Daoy (cell line): Measurements from ENCODE around the gene RASD2. TPM values are rescaled to one million over a fixed set of nuclear protein-coding genes. Genes with fewer than 3 reads are reported as not detected.

Source experiments
- DNase-seq: peaks from one replicate; pipeline ENCODE4 v3.0.0-alpha.2; 2015; ENCODE audit warnings: low read depth
- total RNA-seq: library from RNA; depleted of rRNA; stranded (reverse); fragments of >200 nt; shearing (Covaris generic); gene quantifications from 2 replicates; pipeline ENCODE4 v1.2.3, GENCODE V29; 2014

Gene RASD2
- total RNA-seq, 1 experiment from 2014 or later, result 0.34 TPM

GRCh38 chr22:35541254-35541748 lies 670 bp downstream of the RASD2 start:
- DNase-seq, result no peak

GRCh38 chr22:35542157-35542938 lies 1.7 kb downstream of the RASD2 start:
- DNase-seq, result no peak

- DNase-seq, result no peak
Measured at GRCh38 chr22:35542939-35543516, 2.4 kb downstream of the RASD2 start.

- DNase-seq, result no peak
Measured at GRCh38 chr22:35543702-35544101, 3.1 kb downstream of the RASD2 start.

- peak; percentile 67 for DNase-seq
Measured at GRCh38 chr22:35544189-35544588, 3.6 kb downstream of the RASD2 start.

- no peak for DNase-seq
Measured at GRCh38 chr22:35544827-35545226, 4.2 kb downstream of the RASD2 start.

GRCh38 chr22:35546886-35547285 lies 6.3 kb downstream of the RASD2 start:
- no peak for DNase-seq

GRCh38 chr22:35547987-35548721 lies 7.5 kb downstream of the RASD2 start:
- DNase-seq, result no peak

- no peak for DNase-seq
Measured at GRCh38 chr22:35548722-35549112, 8.1 kb downstream of the RASD2 start.

- DNase-seq, result no peak
Measured at GRCh38 chr22:35549328-35549727, 8.7 kb downstream of the RASD2 start.

GRCh38 chr22:35551549-35552177 lies 11.0 kb downstream of the RASD2 start:
- no peak for DNase-seq

- DNase-seq, result peak; percentile 91
Measured at GRCh38 chr22:35552196-35552842, 11.7 kb downstream of the RASD2 start.

- no peak for DNase-seq
Measured at GRCh38 chr22:35552846-35553245, 12.2 kb downstream of the RASD2 start.

GRCh38 chr22:35553341-35553740 lies 12.7 kb downstream of the RASD2 start:
- DNase-seq, result no peak

GRCh38 chr22:35554297-35554845 lies 13.7 kb downstream of the RASD2 start:
- DNase-seq, result peak; percentile 80

- DNase-seq, result no peak
Measured at GRCh38 chr22:35555483-35555890, 14.9 kb downstream of the RASD2 start.

- no peak for DNase-seq
Measured at GRCh38 chr22:35555946-35556547, 15.4 kb downstream of the RASD2 start.

GRCh38 chr22:35556666-35557065 lies 16.0 kb downstream of the RASD2 start:
- DNase-seq, result no peak

- DNase-seq, result no peak
Measured at GRCh38 chr22:35558031-35558430, 17.4 kb downstream of the RASD2 start.

GRCh38 chr22:35558719-35559118 lies 18.1 kb downstream of the RASD2 start:
- no peak for DNase-seq
